Epithelial cell of proximal tubule (primary cell): ENCODE data around the gene SGMS1. TPM values are rescaled to one million over a fixed set of nuclear protein-coding genes. Genes with fewer than 3 reads are reported as not detected.

ENCODE experiments used
- DNase-seq: peaks from one replicate; pipeline ENCODE4 v3.0.0-alpha.2; 2011; ENCODE audit warnings: low read depth
- H3K4me3 ChIP-seq: 2 replicates; pipeline ENCODE4 v1.5.1; 2011; ENCODE audit warnings: low read depth, mild to moderate bottlenecking, low read length
- total RNA-seq: library from RNA; depleted of rRNA; stranded (reverse); fragments of >200 nt; gene quantifications from 2 replicates; pipeline ENCODE4 v1.2.3, GENCODE V29; 2015
- TF ChIP-seq, protein P1 (sequence below): conservative IDR thresholded peaks from 2 replicates; pipeline ENCODE4 v1.5.1; 2012; ENCODE audit warnings: low read depth, mild to moderate bottlenecking, low read length

The SGMS1 gene
- total RNA-seq, 1 donor from 2014 or later, result 25.2 TPM

DNA sequence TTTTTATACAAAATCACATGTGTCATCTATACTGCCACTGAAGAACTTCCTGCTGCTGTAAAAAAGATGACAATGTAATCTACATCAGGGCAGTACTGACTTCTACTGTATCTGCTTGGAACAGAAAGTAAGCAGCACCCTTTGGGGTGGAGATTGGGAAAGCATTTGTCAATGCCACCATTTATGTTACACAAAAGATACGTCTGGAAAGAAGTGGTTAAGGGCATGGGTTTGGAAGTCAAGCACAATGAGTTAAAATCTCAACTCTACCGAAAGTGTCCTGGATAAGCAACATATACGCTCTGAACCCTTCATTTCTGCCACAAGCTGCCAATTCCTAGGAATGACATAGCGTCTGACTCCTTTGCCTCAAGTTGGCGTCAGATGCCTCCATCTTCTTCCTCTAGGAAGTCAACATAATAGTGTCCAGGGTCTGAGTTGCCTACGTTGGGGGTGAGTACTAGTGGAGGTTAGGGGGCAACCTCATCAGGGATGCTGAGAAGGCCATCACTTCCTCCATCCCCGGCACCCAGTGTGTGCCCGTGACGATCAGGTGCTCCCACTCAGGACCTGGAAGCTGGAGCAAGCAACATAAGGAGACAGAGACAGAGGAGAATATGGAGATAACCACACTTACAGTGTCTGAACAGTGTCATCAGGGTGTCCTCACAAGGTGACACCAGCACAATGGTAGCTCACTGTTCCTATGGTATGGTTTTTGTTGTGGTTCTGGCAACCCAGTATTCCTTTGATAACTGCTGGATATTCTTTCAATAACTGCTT, 58.3 kb downstream of the SGMS1 start:
- H3K4me3 ChIP-seq, result no peak overlapping the region
- no peak for DNase-seq
- TF ChIP-seq, protein P1, sequence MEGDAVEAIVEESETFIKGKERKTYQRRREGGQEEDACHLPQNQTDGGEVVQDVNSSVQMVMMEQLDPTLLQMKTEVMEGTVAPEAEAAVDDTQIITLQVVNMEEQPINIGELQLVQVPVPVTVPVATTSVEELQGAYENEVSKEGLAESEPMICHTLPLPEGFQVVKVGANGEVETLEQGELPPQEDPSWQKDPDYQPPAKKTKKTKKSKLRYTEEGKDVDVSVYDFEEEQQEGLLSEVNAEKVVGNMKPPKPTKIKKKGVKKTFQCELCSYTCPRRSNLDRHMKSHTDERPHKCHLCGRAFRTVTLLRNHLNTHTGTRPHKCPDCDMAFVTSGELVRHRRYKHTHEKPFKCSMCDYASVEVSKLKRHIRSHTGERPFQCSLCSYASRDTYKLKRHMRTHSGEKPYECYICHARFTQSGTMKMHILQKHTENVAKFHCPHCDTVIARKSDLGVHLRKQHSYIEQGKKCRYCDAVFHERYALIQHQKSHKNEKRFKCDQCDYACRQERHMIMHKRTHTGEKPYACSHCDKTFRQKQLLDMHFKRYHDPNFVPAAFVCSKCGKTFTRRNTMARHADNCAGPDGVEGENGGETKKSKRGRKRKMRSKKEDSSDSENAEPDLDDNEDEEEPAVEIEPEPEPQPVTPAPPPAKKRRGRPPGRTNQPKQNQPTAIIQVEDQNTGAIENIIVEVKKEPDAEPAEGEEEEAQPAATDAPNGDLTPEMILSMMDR, result no peak

DNA sequence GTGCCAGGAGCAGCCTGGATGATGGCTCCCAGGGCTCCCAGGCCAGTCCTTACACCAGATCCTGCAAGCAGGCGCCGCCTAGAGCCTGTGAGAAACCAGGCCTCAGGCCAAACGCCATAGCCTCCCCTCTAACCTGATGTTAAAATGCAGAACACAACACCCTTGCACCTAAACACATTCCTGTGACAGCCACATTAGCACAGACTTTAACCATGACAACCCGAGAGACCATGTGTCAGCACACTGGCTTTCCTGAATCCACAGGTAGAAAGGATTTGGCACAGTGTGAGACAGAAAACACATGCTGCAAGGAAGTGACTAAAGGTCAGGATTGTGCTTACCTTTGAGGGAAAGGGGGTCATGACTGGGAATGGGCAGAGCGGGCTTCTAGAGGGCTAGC, 59.9 kb downstream of the SGMS1 start:
- H3K4me3 ChIP-seq, result no peak overlapping the region
- DNase-seq, result no peak
- TF ChIP-seq, protein P1, result peak; percentile 24

DNA sequence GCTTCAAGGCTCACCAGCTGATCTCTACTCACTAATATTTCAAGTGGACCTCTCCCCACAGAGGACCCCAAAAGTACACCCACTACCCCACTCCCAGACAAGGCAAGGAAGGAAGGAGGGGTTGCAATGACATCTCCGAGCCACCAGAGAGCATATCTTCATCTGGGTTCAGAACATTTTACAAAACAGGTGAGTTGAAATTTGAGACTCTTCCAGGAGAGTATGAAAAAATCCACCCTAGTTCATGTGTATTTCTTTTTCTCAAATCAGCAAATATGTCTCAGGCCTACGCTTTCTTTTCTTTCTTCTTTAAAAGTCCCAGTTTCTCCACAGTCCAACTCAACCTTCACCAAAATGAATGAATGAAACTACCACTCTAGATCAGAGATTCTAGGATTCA, 61.9 kb downstream of the SGMS1 start:
- no peak for DNase-seq
- H3K4me3 ChIP-seq, result no peak overlapping the region
- TF ChIP-seq, protein P1, result peak; percentile 78

DNA sequence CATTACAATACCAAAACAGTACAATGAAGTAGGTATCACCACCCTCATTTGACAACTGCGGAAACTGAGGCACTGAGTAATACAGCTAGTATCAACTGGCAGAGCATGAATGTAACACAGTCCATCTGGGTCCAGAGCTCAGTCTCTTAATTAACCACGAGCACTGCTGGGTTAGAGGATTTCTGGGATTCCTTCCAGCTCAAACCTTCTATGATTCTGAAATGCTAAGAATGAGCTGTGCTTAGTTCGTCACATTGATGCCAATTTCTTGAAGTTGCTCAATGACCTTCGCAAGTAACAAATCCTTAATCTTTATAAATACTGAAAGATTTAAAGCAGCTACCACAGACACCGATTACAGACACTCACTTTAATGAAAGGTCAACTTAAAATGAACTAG, 62.5 kb downstream of the SGMS1 start:
- H3K4me3 ChIP-seq, result no peak overlapping the region
- TF ChIP-seq, protein P1, result no peak
- peak; percentile 78 for DNase-seq

DNA sequence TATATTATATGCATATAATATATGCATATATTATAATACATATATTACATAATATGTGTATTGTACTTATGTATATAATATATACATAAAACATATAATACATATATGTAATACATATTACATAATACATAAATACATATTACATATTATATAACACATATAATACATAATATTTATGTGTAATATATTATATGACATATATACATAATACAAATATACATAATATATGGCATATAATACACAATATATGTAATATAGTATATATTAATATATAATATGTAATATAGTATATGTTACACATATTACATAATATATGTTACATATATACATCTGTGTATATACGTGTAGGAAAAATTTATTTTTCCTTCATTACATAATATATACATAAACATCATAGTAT, 63.4 kb downstream of the SGMS1 start:
- H3K4me3 ChIP-seq, result no peak overlapping the region
- DNase-seq, result no peak
- TF ChIP-seq, protein P1, result no peak

DNA sequence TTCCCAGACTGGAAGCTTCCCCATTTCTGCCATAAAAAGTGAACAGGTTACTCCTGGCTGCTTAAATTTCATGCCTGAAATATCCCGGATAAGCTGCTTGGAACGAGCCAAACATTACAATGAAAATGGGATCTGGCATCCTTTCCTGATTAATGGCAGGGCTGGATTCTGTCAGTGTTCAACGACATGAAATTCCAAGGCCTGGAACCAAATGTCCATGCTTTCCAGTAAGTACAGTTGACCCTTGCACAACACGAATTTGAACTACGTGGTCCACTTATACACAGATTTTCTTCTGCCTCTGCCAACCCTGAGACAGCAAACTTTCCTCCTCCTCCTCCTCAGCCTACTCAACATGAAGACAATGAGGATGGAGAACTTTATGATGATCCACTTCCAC, 65.4 kb downstream of the SGMS1 start:
- no peak for DNase-seq
- H3K4me3 ChIP-seq, result no peak overlapping the region
- TF ChIP-seq, protein P1, result no peak

DNA sequence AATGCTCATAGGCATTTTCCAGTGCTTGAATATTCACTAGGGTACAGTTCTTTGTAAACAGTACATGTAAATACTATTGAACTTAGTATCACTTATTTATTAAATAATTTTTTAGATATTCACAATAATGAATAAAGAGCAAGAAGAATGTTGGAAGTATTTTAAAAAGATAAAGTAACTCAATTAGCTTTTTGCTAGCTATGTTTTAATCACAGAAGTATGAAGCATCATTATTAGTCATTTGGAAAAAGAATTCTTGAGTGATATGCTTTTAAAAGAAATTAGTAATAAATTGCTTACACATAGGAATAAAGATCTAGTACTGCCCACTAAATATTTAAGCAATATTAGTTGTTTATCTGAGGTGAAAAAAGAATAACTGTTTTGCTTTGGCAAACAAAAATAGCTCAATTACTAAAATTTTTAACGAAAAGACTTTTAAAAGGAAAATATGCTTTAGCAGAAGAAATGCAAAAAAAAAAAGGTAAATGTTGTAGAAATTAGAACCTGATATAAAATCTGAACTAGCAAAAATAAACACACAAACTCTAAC, 66.5 kb downstream of the SGMS1 start:
- no peak overlapping the region for H3K4me3 ChIP-seq
- TF ChIP-seq, protein P1, result no peak
- no peak for DNase-seq
